GM23338 (cell line): Measurements from ENCODE around the gene ZNF48. TPM values are rescaled to one million over a fixed set of nuclear protein-coding genes. Genes with fewer than 3 reads are reported as not detected.

Source experiments
- ATAC-seq: fragments of 200-7000 bp; cut with Tn5 transposase; 3 replicates; pipeline ENCODE4 v1.9.1; 2020
- DNase-seq: peaks from one replicate; pipeline ENCODE4 v3.0.0-alpha.2; 2015; ENCODE audit warnings: low spot score
- H2AFZ ChIP-seq: fragments of 200-600 bp; sonication (generic); 2 replicates; pipeline ENCODE4 v1.8.0; 2016; ENCODE audit warnings: antibody characterized with exemption, mild to moderate bottlenecking, moderate library complexity
- H3F3A ChIP-seq: fragments of 200-600 bp; sonication (generic); replicated peaks from 2 replicates; pipeline ENCODE4 v1.8.0; 2017; ENCODE audit warnings: antibody characterized with exemption, mixed run types, low read depth
- H3K27ac ChIP-seq: fragments of 200-600 bp; sonication (generic); 2 replicates; pipeline ENCODE4 v1.6.1; 2016; ENCODE audit warnings: low read depth
- H3K27me3 ChIP-seq: fragments of 200-600 bp; sonication (generic); 2 replicates; pipeline ENCODE4 v1.8.0; 2016; ENCODE audit warnings: mild to moderate bottlenecking, mixed run types, moderate library complexity; ENCODE audit not compliant: insufficient read depth
- H3K36me3 ChIP-seq: fragments of 200-600 bp; sonication (generic); 2 replicates; pipeline ENCODE4 v1.8.0; 2016; ENCODE audit warnings: mild to moderate bottlenecking; ENCODE audit not compliant: insufficient read depth
- H3K4me1 ChIP-seq: fragments of 200-600 bp; sonication (generic); 2 replicates; pipeline ENCODE4 v1.8.0; 2016; ENCODE audit warnings: mild to moderate bottlenecking, moderate library complexity; ENCODE audit not compliant: insufficient read depth
- H3K4me2 ChIP-seq: fragments of 200-600 bp; sonication (generic); 2 replicates; pipeline ENCODE4 v1.7.1; 2017; ENCODE audit warnings: mixed run types
- H3K4me3 ChIP-seq: fragments of 200-600 bp; sonication (generic); 2 replicates; pipeline ENCODE4 v1.6.1; 2016; ENCODE audit warnings: mixed run types
- H3K79me2 ChIP-seq: fragments of 200-600 bp; sonication (generic); replicated peaks from 2 replicates; pipeline ENCODE4 v1.8.0; 2017; ENCODE audit warnings: mild to moderate bottlenecking; ENCODE audit not compliant: insufficient read depth
- H3K9me2 ChIP-seq: fragments of 200-600 bp; sonication (generic); 2 replicates; pipeline ENCODE4 v1.8.0; 2017; ENCODE audit not compliant: insufficient read depth
- H4K20me1 ChIP-seq: fragments of 200-600 bp; sonication (generic); replicated peaks from 2 replicates; pipeline ENCODE4 v1.8.0; 2017; ENCODE audit warnings: mild to moderate bottlenecking; ENCODE audit not compliant: insufficient read depth
- H3K27ac Mint-ChIP-seq: 2 replicates; pipeline ENCODE4 v1.8.0; 2020; ENCODE audit warnings: inconsistent platforms, mild to moderate bottlenecking, moderate library complexity, mixed read lengths
- H3K27me3 Mint-ChIP-seq: 3 replicates; pipeline ENCODE4 v1.8.0; 2022; ENCODE audit warnings: low read depth, mild to moderate bottlenecking, moderate library complexity, mixed read lengths, inconsistent platforms; ENCODE audit not compliant: insufficient read depth, poor library complexity
- H3K36me3 Mint-ChIP-seq: 3 replicates; pipeline ENCODE4 v1.8.0; 2021; ENCODE audit warnings: low read depth, mild to moderate bottlenecking, inconsistent platforms, moderate library complexity, mixed read lengths
- H3K4me1 Mint-ChIP-seq: 3 replicates; pipeline ENCODE4 v1.8.0; 2020; ENCODE audit warnings: mild to moderate bottlenecking, inconsistent platforms, mixed read lengths
- H3K4me3 Mint-ChIP-seq: 3 replicates; pipeline ENCODE4 v1.8.0; 2021; ENCODE audit warnings: moderate library complexity, mild to moderate bottlenecking, inconsistent platforms, mixed read lengths
- H3K9me3 Mint-ChIP-seq: 3 replicates; pipeline ENCODE4 v1.8.0; 2020; ENCODE audit warnings: moderate library complexity, mild to moderate bottlenecking, inconsistent platforms, mixed read lengths
- CREB1 ChIP-seq: fragments of 250-450 bp; sonication (Bioruptor Pico); IDR thresholded peaks from 2 replicates; pipeline ENCODE4 v1.5.0; 2020; ENCODE audit warnings: low read depth, mild to moderate bottlenecking, moderate library complexity
- CTCF ChIP-seq, 2 experiments: fragments of 200-600 bp in 1 of 2; sonication (generic) in 1 of 2; conservative IDR thresholded peaks; 2 replicates each; pipeline versions ENCODE4 v1.5.1 to v1.6.1; 2016 to 2017; ENCODE audit warnings: antibody characterized with exemption in 2 of 2, low read depth in 2 of 2, mild to moderate bottlenecking in 2 of 2, moderate library complexity in 1 of 2
- EZH2 ChIP-seq: fragments of 200-600 bp; sonication (generic); IDR thresholded peaks from one replicate; pipeline ENCODE4 v1.8.0; 2017; ENCODE audit warnings: antibody characterized with exemption, mild to moderate bottlenecking, low read depth; ENCODE audit not compliant: unreplicated experiment
- EZH2phosphoT487 ChIP-seq: fragments of 200-600 bp; sonication (generic); IDR thresholded peaks from one replicate; pipeline ENCODE4 v1.8.1; 2018; ENCODE audit warnings: antibody characterized with exemption; ENCODE audit not compliant: unreplicated experiment
- JUNB ChIP-seq: IDR thresholded peaks from one replicate; pipeline ENCODE4 v1.6.1; 2016; ENCODE audit warnings: antibody characterized with exemption; ENCODE audit not compliant: unreplicated experiment
- NANOG ChIP-seq: IDR thresholded peaks from 2 replicates; pipeline ENCODE4 v1.6.1; 2016; ENCODE audit warnings: antibody characterized with exemption, borderline replicate concordance
- POLR2AphosphoS5 ChIP-seq: IDR thresholded peaks from 2 replicates; pipeline ENCODE4 v1.6.1; 2016; ENCODE audit warnings: antibody characterized with exemption, low read depth
- REST ChIP-seq: IDR thresholded peaks from one replicate; pipeline ENCODE4 v1.6.1; 2018; ENCODE audit warnings: antibody characterized with exemption; ENCODE audit not compliant: unreplicated experiment
- STAT1 ChIP-seq: IDR thresholded peaks from one replicate; pipeline ENCODE4 v1.6.1; 2016; ENCODE audit warnings: antibody characterized with exemption; ENCODE audit not compliant: unreplicated experiment
- polyA plus RNA-seq: library from polyadenylated mRNA; unstranded; fragments of >200 nt; fragmentation: Nextera tagmentation; extraction: Ambion mirVana; gene quantifications from 2 replicates; pipeline ENCODE4 v1.2.1, GENCODE V29; 2016
- total RNA-seq: library from RNA; depleted of rRNA; stranded (reverse); fragments of >200 nt; shearing (Covaris generic); gene quantifications from 2 replicates; pipeline ENCODE4 v1.2.3, GENCODE V29; 2014

Gene ZNF48
- total and polyA plus RNA-seq, 2 experiments from 2014 or later, result 4.8 to 44.3 TPM

- Mint-ChIP-seq H3K4me3 (peak within 1 kb of the TSS; percentile 78), H3K27ac (peak within 1 kb of the TSS; percentile 79), H3K27me3 (peaks cover 20% of the 10 kb centered on the region), H3K36me3 (peaks cover 5% of the 10 kb centered on the region; the same call in 2 of the 3 replicates), H3K9me3 (no peaks in the 10 kb centered on the region), H3K4me1 (peaks cover 37% of the 10 kb centered on the region)
- H3K4me1 ChIP-seq, result peaks cover 11% of the 10 kb centered on the region
- H3K79me2 ChIP-seq, result peaks cover 33% of the 10 kb centered on the region
- H3F3A ChIP-seq, result no peaks in the 10 kb centered on the region
- H3K27me3 ChIP-seq, result no peaks in the 10 kb centered on the region
- peak within 1 kb of the TSS; percentile 85 for H3K4me3 ChIP-seq
- no peaks in the 10 kb centered on the region for H3K9me2 ChIP-seq
- TF ChIP-seq EZH2phosphoT487 (no peak), STAT1 (no peak), CTCF (conservative IDR thresholded peaks at IDR 0.05; ENCODE audit: low read depth in 2 of 2) (0 out of 4 replicates have a peak, but pooled peaks of 1 of the 2 experiments have one; percentile 26), JUNB (no peak), CREB1 (peak; percentile 80), NANOG (no peak), POLR2AphosphoS5 (peak; percentile 43; the same call in 1 of the 2 replicates), EZH2 (no peak), REST (no peak)
- ATAC-seq (peak; percentile 85), DNase-seq (peak; percentile 100)
- no peak within 1 kb of the TSS for H2AFZ ChIP-seq
- no peak within 1 kb of the TSS for H3K27ac ChIP-seq
- H3K4me2 ChIP-seq, result peak within 1 kb of the TSS; percentile 98
- peaks cover 7% of the 10 kb centered on the region; the same call in 1 of the 2 replicates for H4K20me1 ChIP-seq
- H3K36me3 ChIP-seq, result no peaks in the 10 kb centered on the region
Measured at GRCh38 chr16:30370456-30371247, 24.6 kb upstream of the ZNF48 start, which contains the start of gene TBC1D10B. TSS of gene TBC1D10B (minus strand) at chr16:30370494. CDS start at chr16:30370183, 311 bp downstream.
